ENCODE results near the gene BEST4. TPM values are rescaled to one million over a fixed set of nuclear protein-coding genes. Genes with fewer than 3 reads are reported as not detected.

BEST4 gene
- total and polyA plus RNA-seq, 2 of the 13 experiments (the other 11 are each of a cell fraction or from before 2014, with no cell fraction given) = 0.77 to 1.4 TPM

DNA sequence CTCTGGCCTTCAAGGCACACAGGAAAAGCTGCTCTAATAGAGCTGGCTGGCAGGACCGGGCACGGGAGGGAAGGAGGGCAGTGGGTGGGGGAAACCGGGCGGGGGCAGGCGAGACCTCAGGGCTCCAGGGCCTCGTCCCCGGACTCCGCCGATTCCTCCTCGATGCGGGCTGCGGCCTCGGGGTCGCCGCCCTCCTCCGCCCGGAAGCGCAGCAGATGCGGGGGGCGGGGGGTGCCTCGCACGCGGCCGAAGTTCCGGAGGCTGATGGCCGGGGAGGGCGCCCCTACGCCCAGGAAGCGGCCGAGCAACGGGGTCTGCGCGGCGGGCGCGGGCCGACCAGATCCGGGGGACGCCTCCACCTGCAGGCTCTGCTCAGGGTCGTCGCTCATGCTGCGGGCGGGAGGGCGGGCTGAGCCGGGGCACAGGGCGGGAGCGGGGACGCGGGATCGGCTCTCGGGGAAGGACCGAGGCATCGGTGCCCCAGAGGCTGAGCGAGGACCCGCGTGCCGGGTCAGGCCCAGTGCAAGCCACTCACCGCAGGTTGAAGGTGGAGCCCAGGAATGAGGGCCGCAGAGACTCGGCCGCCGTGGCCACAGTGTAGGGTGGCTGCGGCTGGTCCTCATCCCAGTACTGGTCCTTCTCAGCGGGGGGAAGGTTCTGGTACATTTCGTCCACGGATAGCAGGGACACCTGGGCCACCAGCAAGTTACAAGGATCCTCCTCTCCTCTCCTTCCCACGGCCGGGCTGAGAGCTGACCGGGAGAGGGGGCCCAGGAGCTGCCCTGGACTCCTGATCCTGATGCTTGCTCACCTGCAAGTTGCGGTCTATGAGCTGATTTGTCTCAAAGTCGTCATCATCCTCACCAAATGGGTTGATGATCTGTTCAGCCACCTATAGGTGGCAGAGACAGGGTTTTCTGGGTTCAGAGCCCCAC lies 3.6 kb downstream of the BEST4 start (continued):
- TF ChIP-seq ZNF431 (CRISPR knock-in tag; IDR thresholded peaks at IDR 0.05; ENCODE audit: borderline replicate concordance, low read depth) (no peak), NCOR1 (IDR thresholded peaks at IDR 0.05; ENCODE audit: borderline replicate concordance, low read length) (no peak), FOXJ3 (CRISPR knock-in tag; IDR thresholded peaks at IDR 0.05; ENCODE audit: borderline replicate concordance) (no peak), YY1 (IDR thresholded peaks at IDR 0.05; ENCODE audit: insufficient read depth, insufficient replicate concordance, low read depth, low read length) (peak; percentile 76), FOXA3 (CRISPR knock-in tag; IDR thresholded peaks at IDR 0.05) (no peak; the same call in 1 of the 2 replicates), ZNF354B (CRISPR knock-in tag; IDR thresholded peaks at IDR 0.05) (no peak), MYNN (CRISPR knock-in tag; IDR thresholded peaks at IDR 0.05; ENCODE audit: low read depth) (no peak), E2F5 (CRISPR knock-in tag; conservative IDR thresholded peaks at IDR 0.05) (no peak), HMG20B (CRISPR knock-in tag; conservative IDR thresholded peaks at IDR 0.05) (no peak), MAF1 (CRISPR knock-in tag; IDR thresholded peaks at IDR 0.05; ENCODE audit: borderline replicate concordance) (no peak), DPF2 (CRISPR knock-in tag; IDR thresholded peaks at IDR 0.05; ENCODE audit: borderline replicate concordance, low read depth) (no peak), CBFB (CRISPR knock-in tag; IDR thresholded peaks at IDR 0.05) (peak; percentile 30; the same call in 1 of the 2 replicates), ZNF619 (CRISPR knock-in tag; IDR thresholded peaks at IDR 0.05) (no peak), ELF1 (CRISPR knock-in tag; IDR thresholded peaks at IDR 0.05) (0 out of 2 replicates have a peak, but pooled peaks have one; percentile 59), ZNF44 (CRISPR knock-in tag; IDR thresholded peaks at IDR 0.05) (no peak), ZMYM3 (CRISPR knock-in tag; IDR thresholded peaks at IDR 0.05) (peak; percentile 24; the same call in 1 of the 2 replicates)
- TF ChIP-seq, protein P1, sequence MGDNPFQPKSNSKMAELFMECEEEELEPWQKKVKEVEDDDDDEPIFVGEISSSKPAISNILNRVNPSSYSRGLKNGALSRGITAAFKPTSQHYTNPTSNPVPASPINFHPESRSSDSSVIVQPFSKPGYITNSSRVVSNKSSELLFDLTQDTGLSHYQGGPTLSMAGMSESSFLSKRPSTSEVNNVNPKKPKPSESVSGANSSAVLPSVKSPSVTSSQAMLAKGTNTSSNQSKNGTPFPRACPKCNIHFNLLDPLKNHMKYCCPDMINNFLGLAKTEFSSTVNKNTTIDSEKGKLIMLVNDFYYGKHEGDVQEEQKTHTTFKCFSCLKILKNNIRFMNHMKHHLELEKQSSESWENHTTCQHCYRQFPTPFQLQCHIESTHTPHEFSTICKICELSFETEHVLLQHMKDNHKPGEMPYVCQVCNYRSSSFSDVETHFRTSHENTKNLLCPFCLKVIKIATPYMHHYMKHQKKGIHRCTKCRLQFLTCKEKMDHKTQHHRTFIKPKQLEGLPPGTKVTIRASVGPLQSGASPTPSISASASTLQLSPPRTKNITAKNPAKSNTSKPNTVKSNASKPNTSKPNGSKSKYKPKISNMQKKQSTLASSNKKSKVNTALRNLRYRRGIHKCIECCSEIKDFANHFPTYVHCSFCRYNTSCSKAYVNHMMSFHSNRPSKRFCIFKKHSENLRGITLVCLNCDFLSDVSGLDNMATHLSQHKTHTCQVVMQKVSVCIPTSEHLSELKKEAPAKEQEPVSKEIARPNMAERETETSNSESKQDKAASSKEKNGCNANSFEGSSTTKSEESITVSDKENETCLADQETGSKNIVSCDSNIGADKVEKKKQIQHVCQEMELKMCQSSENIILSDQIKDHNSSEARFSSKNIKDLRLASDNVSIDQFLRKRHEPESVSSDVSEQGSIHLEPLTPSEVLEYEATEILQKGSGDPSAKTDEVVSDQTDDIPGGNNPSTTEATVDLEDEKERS (CRISPR knock-in tag; IDR thresholded peaks at IDR 0.05) = peak; percentile 32; the same call in 1 of the 2 replicates
- TF ChIP-seq, protein P2, sequence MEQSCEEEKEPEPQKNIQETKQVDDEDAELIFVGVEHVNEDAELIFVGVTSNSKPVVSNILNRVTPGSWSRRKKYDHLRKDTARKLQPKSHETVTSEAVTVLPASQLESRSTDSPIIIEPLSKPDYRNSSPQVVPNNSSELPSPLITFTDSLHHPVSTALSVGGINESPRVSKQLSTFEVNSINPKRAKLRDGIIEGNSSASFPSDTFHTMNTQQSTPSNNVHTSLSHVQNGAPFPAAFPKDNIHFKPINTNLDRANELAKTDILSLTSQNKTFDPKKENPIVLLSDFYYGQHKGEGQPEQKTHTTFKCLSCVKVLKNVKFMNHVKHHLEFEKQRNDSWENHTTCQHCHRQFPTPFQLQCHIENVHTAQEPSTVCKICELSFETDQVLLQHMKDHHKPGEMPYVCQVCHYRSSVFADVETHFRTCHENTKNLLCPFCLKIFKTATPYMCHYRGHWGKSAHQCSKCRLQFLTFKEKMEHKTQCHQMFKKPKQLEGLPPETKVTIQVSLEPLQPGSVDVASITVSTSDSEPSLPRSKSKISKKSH (CRISPR knock-in tag; IDR thresholded peaks at IDR 0.05; ENCODE audit: borderline replicate concordance) = no peak
- TF ChIP-seq, protein P3, sequence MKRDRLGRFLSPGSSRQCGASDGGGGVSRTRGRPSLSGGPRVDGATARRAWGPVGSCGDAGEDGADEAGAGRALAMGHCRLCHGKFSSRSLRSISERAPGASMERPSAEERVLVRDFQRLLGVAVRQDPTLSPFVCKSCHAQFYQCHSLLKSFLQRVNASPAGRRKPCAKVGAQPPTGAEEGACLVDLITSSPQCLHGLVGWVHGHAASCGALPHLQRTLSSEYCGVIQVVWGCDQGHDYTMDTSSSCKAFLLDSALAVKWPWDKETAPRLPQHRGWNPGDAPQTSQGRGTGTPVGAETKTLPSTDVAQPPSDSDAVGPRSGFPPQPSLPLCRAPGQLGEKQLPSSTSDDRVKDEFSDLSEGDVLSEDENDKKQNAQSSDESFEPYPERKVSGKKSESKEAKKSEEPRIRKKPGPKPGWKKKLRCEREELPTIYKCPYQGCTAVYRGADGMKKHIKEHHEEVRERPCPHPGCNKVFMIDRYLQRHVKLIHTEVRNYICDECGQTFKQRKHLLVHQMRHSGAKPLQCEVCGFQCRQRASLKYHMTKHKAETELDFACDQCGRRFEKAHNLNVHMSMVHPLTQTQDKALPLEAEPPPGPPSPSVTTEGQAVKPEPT (CRISPR knock-in tag; IDR thresholded peaks at IDR 0.05; ENCODE audit: low read depth) = no peak
- TF ChIP-seq, protein P4, sequence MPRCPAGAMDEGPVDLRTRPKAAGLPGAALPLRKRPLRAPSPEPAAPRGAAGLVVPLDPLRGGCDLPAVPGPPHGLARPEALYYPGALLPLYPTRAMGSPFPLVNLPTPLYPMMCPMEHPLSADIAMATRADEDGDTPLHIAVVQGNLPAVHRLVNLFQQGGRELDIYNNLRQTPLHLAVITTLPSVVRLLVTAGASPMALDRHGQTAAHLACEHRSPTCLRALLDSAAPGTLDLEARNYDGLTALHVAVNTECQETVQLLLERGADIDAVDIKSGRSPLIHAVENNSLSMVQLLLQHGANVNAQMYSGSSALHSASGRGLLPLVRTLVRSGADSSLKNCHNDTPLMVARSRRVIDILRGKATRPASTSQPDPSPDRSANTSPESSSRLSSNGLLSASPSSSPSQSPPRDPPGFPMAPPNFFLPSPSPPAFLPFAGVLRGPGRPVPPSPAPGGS (CRISPR knock-in tag; IDR thresholded peaks at IDR 0.05) = no peak

All from HepG2 (cell line).